ENCODE measurements around the gene SLC9C2.
"Not testable (repeated sequence)": the region's sequence is repeated elsewhere in the genome, so short reads cannot be mapped to it uniquely, and the experiment has no call there.

SLC9C2 gene, protein sequence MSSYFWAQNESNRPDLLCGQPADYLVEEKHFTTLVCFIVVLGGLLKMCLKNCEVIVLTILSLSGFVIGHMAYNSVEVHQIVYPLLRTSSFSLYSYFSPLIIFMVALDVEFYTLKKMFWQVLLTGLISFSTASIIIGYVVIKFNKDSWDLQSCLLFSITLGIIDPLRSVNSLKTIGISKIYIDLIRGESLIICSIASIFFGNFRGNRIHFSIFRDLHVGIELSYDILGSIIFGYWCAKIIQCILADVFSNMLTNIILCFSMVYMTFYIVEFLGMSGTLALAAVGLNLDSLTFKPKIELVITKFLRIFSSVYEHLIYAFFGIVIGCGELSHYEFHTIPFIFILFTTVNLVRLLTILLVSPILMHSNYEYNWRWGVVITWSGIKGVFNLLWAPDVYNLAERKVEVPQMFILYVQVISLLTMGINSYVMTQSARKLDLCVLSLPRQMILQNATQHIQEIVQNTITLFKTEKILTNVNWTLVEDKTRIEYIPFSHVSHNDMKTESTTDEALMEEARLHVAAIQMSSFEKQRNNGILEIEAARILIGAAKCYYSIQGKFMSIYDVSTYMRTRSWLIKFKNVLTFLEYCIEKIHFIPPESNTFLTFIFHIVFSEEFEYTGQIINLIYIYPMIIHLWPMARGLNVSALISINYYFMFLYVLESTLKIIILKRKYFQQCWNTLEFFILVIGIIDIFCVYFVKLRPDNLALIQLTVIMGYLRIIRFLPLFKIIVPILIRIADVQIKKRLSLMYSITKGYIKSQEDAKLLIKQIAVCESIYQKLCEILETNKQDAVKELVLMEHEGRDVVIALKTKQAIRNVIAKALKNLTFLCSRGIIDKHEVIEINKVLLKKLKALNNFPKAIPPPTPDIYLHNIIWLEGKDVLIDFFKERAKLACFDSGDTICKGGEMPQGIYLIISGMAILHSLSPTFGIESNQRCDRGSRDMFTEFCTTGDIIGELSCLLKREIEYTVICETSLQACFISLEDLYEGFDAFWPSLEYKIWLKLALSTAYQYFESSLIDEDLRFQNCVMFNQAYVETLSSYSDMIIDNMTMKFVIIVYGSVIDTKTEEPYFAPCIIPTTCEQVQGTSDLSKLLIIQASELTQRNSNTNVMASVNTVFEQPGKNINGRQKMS

DNA sequence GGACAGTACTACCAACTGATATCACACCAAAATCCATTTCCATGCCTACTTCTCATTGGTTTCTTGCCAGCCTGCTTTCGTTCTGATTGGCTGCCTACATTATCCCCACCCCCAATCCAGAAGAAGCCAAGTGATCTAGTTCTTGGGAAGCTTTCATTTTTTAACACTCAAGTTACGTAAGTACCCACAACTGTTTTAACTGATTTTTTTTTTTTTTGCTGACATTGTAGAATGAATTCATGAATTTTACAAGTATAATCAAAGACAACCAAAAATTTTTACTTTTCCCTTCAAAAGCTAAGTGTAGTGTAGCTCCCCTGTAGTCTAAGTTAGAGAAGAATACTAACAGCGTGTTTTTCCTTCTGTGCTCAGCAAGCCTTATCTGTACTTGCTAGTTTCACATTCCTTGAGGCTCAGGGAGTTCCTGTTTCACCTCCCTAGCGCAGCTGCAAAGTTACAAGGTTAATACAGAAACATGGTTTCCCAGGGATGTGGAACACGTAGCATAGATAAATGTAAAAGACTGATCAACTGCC, at the start of gene SLC9C2:
SLC9C2 (minus strand) TSS at position 17 of the 536 bp plus-strand sequence. CDS start 1,296 bp downstream, outside the sequence.
- no peak for DNase-seq

DNA sequence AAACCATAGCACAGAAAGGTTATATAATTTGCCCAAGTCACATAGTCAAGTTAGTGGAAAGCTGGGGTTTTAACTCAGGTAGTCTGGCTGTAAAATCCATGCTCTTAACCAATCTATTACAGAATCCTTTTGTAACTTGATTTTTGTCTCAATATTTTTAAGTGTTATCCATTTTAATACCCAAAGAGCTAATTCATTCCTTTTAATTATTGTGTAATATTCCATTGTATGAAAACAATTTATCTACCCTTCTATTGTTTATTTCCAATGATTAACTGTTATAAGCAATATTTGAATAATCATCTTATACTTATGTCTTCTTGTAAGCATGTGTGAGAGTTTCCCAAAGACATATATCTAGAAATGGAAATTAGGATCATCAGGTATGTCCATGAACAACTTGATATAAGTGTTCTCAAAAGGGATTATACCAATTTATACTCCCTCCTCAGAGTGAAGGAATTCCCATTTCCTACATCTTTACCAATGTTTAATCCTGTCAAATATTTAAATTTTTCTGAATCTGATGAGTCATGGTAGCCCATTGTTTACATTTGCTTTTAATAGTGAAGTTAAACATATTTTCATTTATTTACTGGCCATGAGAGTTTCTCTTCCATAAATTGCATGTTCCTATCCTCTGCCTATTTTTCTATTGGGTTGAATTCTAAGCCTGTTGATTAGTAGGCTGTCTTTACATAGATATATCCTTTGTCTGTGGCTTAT, 46.2 kb upstream of the SLC9C2 start:
- no peak for DNase-seq

DNA sequence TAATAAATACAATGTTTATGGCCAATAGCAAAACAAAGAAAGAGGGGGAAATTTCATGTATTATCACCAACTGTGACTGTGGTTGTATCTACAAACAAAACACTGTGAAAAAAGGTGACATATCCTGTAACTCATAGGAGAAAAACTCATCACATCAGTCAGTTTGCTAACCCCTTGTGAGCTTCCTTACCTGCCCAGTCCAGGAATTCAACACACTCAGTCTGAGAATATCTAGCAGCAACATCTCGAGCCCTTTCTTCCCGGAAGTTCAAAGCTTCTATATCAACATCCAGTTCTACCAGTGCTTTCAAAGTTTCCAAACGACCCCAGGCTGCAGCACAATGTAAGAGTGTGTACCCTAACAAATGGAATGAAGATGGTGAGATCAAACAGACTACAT, 43.8 kb upstream of the SLC9C2 start:
- no peak for DNase-seq

DNA sequence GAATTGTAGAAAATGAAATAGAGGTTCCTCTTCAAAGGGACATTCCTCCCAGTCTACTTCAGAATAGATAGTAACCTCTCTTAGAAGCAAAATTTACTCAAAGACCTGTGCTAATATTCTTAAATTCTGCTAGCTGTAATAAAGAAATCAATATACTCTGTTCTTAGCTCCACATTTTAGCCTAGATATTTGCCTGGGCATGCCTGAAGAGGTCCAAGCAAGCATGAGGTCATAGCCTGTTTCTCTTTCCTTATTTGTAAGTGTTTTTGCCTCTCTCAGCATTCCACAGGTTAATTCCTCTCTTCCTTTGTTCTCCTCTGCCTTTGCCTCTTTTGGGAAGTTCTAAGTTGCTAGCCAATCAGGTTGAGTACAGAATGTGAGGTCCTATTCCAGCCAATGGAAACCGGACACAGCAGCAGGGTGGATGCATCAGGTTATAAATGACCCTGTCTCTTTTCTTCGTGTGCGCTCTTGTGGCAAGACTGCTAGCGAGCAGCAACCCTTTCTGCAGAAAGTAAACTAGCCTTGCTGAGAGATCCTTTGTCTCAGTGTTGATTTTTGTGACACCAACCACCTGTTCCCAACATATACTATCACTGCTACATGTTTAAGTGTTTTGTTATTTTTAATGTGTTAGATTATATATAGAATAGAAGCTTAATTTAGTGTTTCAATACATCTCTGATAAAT, 39.7 kb upstream of the SLC9C2 start:
- not testable (repeated sequence) for DNase-seq

DNA sequence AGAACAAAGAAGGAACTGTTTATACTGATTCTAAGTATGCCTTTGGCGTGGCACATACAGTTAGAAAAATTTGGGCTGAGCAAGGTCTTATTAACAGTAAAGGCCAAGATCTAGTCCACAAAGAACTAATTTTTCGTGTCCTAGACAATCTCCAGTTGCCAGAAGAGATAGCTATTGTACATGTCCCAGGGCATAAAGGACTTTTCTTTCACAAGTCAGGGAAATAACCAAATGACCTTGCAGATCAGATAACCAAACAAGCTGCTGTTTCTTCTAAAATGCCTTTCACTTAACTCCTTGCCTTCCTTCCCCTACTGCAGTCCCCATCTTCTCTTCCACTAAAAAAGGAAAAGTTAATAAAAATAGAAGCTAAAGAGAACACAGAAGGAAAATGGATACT, 36.2 kb upstream of the SLC9C2 start:
- no peak for DNase-seq

DNA sequence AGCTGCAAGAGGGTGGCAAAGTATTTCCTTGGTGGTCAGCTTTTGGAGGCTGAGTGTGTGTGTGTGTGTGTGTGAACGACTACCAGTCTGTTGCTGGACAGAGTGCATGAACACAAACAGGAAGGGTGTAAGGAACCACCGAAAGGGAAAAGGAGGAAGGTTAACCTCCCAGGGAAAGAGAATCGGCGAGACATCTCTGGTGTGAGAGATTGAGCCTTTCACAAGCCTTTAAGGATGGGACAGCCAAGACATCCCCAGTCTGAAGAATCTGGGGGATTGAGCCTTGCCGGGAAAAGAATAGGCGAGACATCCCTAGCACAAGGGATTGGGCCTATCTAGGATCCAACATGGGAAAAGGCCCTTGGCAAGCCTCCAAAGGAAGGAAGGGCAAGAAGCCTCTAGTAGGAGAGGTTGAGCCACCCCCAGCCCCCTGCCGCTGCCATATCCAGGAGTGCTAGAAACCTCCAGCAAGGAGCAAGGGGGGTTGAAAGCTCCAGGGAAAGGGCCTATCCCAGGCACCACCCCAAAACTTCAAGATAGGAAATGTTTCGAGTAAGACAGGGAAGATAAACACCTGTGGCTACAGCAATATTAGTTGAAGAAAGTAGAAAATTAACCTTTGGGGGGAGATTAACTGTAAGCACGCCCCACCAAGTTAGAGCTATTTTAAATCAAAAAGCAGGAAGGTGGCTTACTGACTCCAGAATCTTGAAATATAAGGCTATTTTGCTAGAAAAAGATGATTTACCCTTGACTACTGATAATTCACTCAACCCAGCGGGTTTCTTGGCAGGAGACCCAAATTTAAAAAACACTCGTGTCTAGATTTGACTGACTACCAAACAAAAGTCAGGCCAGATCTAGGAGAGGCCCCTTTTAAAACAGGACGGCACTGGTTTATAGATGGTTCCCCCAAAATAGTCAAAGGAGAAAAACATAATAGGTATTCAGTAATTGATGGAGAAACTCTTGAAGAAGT, 35.5 kb upstream of the SLC9C2 start:
- no peak for DNase-seq

DNA sequence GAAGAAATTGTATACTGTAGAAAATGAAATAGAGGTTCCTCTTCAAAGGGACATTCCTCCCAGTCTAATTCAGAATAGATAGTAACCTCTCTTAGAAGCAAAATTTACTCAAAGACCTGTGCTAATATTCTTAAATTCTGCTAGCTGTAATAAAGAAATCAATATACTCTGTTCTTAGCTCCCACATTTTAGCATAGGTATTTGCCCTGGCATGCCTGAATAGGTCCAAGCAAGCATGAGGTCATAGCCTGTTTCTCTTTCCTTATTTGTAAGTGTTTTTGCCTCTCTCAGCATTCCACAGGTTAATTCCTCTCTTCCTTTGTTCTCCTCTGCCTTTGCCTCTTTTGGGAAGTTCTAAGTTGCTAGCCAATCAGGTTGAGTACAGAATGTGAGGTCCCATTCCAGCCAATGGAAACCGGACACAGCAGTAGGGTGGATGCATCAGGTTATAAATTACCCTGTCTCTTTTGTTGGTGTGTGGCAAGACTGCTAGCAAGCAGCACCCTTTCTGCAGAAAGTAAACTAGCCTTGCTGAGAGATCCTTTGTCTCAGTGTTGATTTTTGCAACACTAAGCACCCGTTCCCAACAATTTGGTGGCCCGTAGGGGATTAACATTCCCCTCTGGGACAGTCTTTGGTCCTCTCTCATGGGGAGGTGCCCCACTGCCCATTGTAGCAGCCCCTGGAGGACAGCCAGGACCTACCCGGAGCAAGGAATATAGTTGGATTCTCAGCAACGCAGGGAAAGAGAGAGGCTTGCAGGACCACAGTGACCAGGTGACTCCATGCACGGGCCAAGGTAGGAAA, 34.6 kb upstream of the SLC9C2 start:
- not testable (repeated sequence) for DNase-seq

DNA sequence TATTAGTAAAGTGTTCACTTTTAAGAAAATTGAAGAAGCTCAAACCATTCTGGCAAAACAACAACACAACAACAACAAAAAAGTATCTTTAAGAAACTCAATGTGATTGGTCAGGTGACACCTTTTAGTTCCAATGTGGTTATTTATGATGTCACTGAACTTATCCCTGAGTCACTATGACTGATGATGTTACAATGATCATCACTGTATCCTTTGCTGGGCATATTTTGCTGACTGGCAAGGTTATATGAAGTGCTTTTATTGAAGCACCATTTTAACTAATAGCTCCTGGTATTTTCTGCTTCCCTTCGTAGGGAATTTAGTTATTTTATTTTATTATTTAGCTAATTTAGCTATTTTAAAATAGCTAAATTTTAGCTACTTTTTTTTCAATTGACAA, 32.2 kb upstream of the SLC9C2 start, which contains the start of gene TEX50:
TEX50 (plus strand) TSS at position 223 of the 400 bp plus-strand sequence. CDS start 184 bp downstream, outside the sequence.
- DNase-seq: no peak

DNA sequence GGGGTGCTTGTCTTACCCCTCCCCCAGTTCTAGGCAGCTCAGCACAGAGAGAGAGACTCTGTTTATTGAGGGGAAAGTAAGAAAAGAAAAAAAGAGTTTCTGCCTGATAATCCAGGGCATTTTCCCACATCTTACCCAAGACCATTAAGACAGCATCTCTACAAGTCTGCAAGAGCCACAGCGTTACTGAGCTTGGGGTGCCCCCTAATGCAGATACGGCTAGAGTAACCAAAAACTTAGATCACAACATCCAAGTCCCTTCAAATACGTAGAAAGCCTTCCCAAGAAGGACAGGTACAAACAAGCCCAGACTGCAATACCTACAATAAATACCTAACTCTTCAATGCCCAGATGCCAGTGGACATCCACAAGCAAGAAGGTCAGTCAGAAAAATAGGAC, 26.0 kb upstream of the SLC9C2 start:
- no peak for DNase-seq

DNA sequence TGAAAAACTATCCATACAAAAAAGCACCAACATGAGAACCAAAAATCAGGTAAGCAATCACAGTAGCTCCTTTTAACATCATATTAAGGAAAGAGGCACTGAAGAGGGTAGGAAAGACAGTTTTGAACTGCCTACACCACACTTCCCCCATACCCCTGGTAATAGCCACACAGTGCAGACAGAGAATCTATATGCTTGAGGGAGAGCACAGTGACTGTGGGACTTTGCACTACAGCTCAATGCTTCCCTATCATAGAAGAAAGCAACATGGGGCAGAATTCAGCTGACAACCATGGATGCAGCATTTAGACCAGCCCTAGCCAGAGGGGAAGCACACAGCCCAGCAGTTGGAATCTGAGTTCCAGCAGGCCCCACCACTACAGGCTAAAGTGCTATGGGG, 24.4 kb upstream of the SLC9C2 start:
- no peak for DNase-seq

DNA sequence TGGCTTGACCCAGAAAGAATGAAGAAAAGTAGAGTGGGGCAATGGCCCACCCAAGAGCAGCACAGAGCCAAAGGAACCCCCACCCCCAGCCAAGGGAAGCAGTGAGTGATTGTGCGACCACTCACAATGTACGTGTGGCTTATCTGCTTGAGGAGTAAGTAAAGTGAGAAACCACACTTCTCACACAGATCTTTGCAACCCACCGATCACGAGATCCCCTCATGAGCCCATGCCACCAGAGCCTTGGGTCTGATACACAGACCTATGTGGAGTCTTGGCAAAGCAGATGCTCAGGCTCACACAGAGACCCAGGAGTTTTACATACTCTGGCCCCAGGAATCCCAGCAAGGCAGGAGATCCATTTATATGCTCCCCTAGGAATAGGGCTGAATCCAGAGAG, 14.0 kb upstream of the SLC9C2 start:
- no peak for DNase-seq

DNA sequence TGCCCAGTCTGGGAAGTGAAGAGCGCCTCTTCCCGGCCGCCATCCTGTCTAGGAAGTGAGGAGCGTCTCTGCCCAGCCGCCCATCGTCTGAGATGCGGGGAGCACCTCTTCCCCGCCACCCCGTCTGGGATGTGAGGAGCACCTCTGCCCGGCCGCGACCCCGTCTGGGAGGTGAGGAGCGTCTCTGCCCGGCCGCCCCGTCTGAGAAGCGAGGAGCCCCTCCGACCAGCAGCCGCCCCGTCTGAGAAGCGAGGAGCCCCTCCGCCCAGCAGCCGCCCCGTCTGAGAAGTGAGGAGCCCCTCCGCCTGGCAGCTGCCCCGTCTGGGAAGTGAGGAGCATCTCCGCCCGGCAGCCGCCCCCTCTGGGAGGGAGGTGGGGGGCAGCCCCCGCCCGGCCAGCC, 10.2 kb upstream of the SLC9C2 start:
- DNase-seq: not testable (repeated sequence)

DNA sequence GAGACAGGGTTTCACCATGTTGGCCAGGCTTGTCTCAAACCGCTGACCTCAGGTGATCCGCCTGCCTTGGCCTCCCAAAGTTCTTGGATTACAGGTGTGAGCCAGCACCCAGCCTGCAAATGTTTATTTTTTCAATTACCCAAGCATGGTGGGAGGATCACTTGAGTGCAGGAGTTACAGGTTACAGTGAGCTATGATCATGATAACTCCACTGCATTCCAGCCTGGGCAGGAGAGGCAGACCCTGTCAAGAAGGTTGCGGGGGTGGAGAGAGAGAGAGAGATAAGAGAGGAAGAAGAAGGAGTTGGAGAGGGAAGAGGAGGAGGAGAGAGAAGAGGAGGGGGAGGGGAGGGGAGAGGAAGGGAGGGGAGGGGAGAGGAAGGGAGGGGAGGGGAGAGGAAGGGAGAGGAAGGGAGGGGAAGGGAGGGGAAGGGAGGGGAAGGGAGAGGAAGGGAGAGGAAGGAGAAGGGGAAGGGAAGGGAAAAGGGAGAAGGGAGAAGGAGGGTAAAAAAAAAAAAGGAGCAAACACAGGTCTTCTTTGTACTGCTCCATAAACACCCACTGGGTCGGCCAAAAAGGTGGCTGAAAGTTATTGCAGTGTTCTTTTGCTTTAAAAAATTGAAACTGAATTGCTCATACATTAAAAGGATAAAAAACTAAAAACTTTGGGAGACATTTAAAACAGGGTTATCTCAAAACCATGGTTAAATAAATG, 5.8 kb upstream of the SLC9C2 start:
- DNase-seq: no peak

DNA sequence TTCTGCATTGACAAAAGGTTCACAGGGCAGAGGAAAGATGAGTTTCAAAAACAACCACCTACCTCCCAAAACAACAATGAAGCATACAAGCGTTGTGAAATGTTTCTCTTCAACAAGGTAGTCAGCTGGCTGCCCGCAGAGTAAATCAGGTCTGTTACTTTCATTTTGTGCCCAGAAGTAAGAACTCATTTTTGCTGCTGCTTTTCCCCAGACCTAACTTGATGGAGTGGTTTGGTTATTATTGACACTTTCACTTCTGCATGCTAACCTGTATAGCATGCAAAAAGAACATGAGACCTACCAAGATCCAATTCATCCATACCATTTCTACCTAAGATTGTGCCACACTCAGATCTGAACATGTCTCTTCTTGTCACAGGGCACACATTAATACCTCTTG, 1.3 kb downstream of the SLC9C2 start:
- no peak for DNase-seq

DNA sequence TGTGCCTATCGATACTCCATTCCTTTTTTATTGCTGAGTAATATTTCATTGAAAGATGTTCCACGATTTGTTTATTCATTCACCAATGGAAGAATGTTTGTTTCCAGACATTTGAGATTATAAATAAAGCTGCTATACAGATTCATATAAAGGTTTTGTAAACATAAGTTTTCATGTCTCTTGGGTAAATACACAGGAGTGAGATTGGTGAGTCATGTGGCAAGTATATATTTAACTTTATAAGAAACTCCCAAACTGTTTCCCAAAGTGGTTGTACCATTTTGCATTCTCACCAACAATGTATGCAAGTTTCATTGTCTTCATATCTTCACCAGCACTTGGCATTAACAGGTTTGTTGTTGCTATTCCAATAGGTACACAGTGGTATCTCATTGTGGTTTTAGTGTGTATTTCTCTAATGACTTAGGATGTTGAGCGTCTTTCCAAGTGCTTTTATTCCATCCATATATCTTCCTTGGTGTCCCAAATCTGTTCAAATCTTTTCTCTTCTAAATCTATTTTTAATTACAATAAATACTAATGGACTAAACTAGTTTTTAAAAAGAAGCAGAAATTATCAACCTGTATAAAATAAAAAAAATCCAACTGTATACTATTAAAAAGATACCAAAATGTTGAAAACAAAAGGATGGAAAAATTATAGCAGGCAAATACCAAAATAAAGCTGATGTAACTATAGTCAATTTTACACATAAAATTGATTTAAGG, 6.6 kb downstream of the SLC9C2 start:
- DNase-seq: no peak

DNA sequence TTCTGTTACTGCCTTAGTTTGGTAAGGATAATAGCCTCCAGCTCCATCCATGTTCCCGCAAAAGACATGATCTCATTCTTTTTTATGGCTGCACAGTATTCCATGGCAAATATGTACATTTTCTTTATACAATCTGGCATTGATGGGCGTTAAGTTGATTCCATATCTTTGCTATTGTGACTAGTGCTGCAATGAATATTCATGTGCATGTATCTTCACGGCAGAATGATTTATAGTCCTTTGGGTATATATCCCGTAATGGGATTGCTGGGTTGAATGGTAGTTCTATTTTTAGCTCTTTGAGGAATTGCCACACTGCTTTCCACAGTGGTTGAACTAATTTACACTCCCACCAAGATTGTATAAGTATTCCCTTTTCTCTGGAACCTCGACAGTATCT, 11.7 kb downstream of the SLC9C2 start:
- not testable (repeated sequence) for DNase-seq

DNA sequence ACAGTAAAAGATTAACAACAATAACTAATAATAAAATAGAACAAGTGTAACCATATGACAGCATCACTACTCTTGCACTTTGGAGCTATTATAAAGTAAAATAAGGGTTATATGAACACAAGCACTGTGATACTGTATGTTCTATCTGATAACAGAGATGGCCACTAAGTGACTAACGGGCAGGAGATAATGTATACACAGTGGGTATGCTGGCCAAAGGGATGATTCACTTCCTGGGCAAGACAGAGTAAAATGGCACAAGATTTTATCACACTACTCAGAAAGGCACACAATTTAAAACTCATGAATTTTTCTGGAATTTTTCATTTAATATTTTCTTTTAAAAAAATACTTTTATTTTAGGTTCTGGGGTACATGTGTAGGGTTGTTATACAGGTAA, 12.3 kb downstream of the SLC9C2 start:
- no peak for DNase-seq

Data from CD4-positive, alpha-beta T cell treated with Interferon gamma for 1 hour (primary cell).